ENCODE measurements around the gene CHCHD6.

Gene CHCHD6

GRCh38 chr3:126917232-126917804 lies 213.3 kb downstream of the CHCHD6 start:
- DNase-seq (ENCODE audit: low read depth in 2 of 2, low spot score in 1 of 2) = no peak

- DNase-seq (ENCODE audit: low read depth in 2 of 2, low spot score in 1 of 2) = no peak
Measured at GRCh38 chr3:126918355-126918821, 214.3 kb downstream of the CHCHD6 start.

- no peak for DNase-seq (ENCODE audit: low read depth in 2 of 2, low spot score in 1 of 2)
Measured at GRCh38 chr3:126921085-126921824, 217.2 kb downstream of the CHCHD6 start.

- DNase-seq (ENCODE audit: low read depth in 2 of 2, low spot score in 1 of 2) = no peak
Measured at GRCh38 chr3:126922466-126922865, 218.4 kb downstream of the CHCHD6 start.

GRCh38 chr3:126923423-126923822 lies 219.4 kb downstream of the CHCHD6 start:
- no peak for DNase-seq (ENCODE audit: low read depth in 2 of 2, low spot score in 1 of 2)

- no peak for DNase-seq (ENCODE audit: low read depth in 2 of 2, low spot score in 1 of 2)
Measured at GRCh38 chr3:126923895-126924294, 219.9 kb downstream of the CHCHD6 start.

- no peak for DNase-seq (ENCODE audit: low read depth in 2 of 2, low spot score in 1 of 2)
Measured at GRCh38 chr3:126924458-126924857, 220.4 kb downstream of the CHCHD6 start.

- no peak for DNase-seq (ENCODE audit: low read depth in 2 of 2, low spot score in 1 of 2)
Measured at GRCh38 chr3:126925411-126926171, 221.6 kb downstream of the CHCHD6 start.

GRCh38 chr3:126926684-126927400 lies 222.8 kb downstream of the CHCHD6 start:
- DNase-seq (ENCODE audit: low read depth in 2 of 2, low spot score in 1 of 2) = no peak

GRCh38 chr3:126927401-126927750 lies 223.3 kb downstream of the CHCHD6 start:
- DNase-seq (ENCODE audit: low read depth in 2 of 2, low spot score in 1 of 2) = no peak

GRCh38 chr3:126927846-126928245 lies 223.8 kb downstream of the CHCHD6 start:
- DNase-seq (ENCODE audit: low read depth in 2 of 2, low spot score in 1 of 2) = no peak

- DNase-seq (ENCODE audit: low read depth in 2 of 2, low spot score in 1 of 2) = no peak
Measured at GRCh38 chr3:126928921-126929474, 225.0 kb downstream of the CHCHD6 start.

- no peak for DNase-seq (ENCODE audit: low read depth in 2 of 2, low spot score in 1 of 2)
Measured at GRCh38 chr3:126930936-126931600, 227.0 kb downstream of the CHCHD6 start.

- DNase-seq (ENCODE audit: low read depth in 2 of 2, low spot score in 1 of 2) = no peak
Measured at GRCh38 chr3:126931806-126932187, 227.8 kb downstream of the CHCHD6 start.

- DNase-seq (ENCODE audit: low read depth in 2 of 2, low spot score in 1 of 2) = no peak
Measured at GRCh38 chr3:126932188-126932931, 228.3 kb downstream of the CHCHD6 start.

GRCh38 chr3:126934031-126934531 lies 230.0 kb downstream of the CHCHD6 start:
- DNase-seq (ENCODE audit: low read depth in 2 of 2, low spot score in 1 of 2) = no peak

- DNase-seq (ENCODE audit: low read depth in 2 of 2, low spot score in 1 of 2) = no peak
Measured at GRCh38 chr3:126934991-126935390, 231.0 kb downstream of the CHCHD6 start.

GRCh38 chr3:126935756-126936509 lies 231.9 kb downstream of the CHCHD6 start:
- no peak for DNase-seq (ENCODE audit: low read depth in 2 of 2, low spot score in 1 of 2)

GRCh38 chr3:126936853-126937425 lies 232.9 kb downstream of the CHCHD6 start:
- DNase-seq (ENCODE audit: low read depth in 2 of 2, low spot score in 1 of 2) = no peak
